Measurements from ENCODE around the gene PRKN.

The PRKN gene

DNA sequence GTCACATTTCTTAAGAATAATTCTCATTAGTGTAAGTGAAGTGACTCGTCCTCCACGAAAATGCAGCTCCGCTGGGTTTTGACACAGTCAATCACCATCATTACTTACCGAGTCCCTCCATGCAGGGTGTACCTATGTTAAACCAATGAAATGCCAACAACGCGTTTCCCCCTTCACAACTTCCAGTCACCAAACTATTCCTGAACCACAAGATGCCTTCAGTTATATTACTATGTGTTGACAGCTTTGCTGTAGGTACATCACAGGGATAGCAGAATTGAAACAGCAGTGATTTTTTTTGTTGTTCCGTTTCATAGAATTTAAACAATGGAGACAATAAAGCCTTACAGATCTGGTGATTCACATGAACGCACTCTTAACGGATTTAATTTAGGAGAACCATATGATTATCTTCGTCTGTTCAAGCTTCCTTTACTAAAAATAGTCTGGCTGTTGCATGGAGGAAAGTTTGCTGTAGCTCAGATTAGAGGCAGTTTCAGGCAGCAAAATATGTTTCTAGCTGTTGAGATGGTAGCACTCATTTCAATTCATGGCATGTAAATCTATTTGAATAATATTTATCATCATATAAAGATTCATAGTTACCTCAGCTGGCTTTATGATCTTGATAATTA is 652.8 kb downstream of the PRKN start:
- no peak overlapping the region for H3K4me3 ChIP-seq (ENCODE audit: low read length in 2 of 2)
- H3K27ac ChIP-seq (ENCODE audit: low read length) = no peak overlapping the region
- no peaks in the 10 kb centered on the region for H3K27me3 ChIP-seq (ENCODE audit: control insufficient read depth in 1 of 2, insufficient read depth in 2 of 2, low read length in 2 of 2)
- no peak overlapping the region for H3K9ac ChIP-seq (ENCODE audit: low read length in 2 of 2)
- H3K9me3 ChIP-seq (ENCODE audit: control insufficient read depth in 2 of 2, low read length in 2 of 2) = peaks cover 0 to 3% of the 10 kb centered on the region in 2 donors
- H3K36me3 ChIP-seq (ENCODE audit: control insufficient read depth in 2 of 2, insufficient read depth in 2 of 2, low read length in 2 of 2) = no peaks in the 10 kb centered on the region
- H3K4me1 ChIP-seq (ENCODE audit: control insufficient read depth, insufficient read depth, low read length) = no peaks in the 10 kb centered on the region

DNA sequence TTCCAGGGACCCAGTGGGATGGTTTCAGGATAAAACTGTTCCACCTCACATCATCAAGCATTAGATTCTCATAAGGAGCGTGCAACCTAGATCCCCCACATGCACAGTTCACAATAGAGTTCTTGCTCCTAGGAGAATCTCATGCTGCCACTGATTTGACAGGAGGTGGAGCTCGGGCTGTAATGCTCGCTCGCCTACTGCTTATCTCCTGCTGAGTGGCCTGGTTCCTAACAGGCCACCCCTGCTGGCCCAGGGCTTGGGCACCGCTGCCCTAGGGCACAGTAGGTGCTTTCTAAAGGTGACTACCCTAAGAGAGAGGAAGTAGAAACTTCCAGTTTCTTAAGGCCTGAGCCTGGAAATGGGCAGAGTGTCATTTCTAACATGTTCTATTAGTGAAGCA is 656.9 kb downstream of the PRKN start:
- Histone ChIP-seq H3K9me3 (ENCODE audit: control insufficient read depth in 2 of 2, low read length in 2 of 2) (peaks cover 3 to 8% of the 10 kb centered on the region in 2 donors), H3K4me1 (ENCODE audit: control insufficient read depth, insufficient read depth, low read length) (no peaks in the 10 kb centered on the region), H3K36me3 (ENCODE audit: control insufficient read depth in 2 of 2, insufficient read depth in 2 of 2, low read length in 2 of 2) (no peaks in the 10 kb centered on the region), H3K27ac (ENCODE audit: low read length) (no peak overlapping the region), H3K4me3 (ENCODE audit: low read length in 2 of 2) (no peak overlapping the region), H3K27me3 (ENCODE audit: control insufficient read depth in 1 of 2, insufficient read depth in 2 of 2, low read length in 2 of 2) (no peaks in the 10 kb centered on the region), H3K9ac (ENCODE audit: low read length in 2 of 2) (no peak overlapping the region)

- Histone ChIP-seq H3K36me3 (ENCODE audit: control insufficient read depth in 2 of 2, insufficient read depth in 2 of 2, low read length in 2 of 2) (no peaks in the 10 kb centered on the region), H3K9me3 (ENCODE audit: control insufficient read depth in 2 of 2, low read length in 2 of 2) (peaks cover 3 to 8% of the 10 kb centered on the region in 2 donors), H3K27ac (ENCODE audit: low read length) (no peak overlapping the region), H3K9ac (ENCODE audit: low read length in 2 of 2) (no peak overlapping the region), H3K4me3 (ENCODE audit: low read length in 2 of 2) (no peak overlapping the region), H3K27me3 (ENCODE audit: control insufficient read depth in 1 of 2, insufficient read depth in 2 of 2, low read length in 2 of 2) (no peaks in the 10 kb centered on the region), H3K4me1 (ENCODE audit: control insufficient read depth, insufficient read depth, low read length) (no peaks in the 10 kb centered on the region)
These were observed 657.6 kb downstream of the PRKN start for GRCh38 chr6:162069995-162070394.

DNA sequence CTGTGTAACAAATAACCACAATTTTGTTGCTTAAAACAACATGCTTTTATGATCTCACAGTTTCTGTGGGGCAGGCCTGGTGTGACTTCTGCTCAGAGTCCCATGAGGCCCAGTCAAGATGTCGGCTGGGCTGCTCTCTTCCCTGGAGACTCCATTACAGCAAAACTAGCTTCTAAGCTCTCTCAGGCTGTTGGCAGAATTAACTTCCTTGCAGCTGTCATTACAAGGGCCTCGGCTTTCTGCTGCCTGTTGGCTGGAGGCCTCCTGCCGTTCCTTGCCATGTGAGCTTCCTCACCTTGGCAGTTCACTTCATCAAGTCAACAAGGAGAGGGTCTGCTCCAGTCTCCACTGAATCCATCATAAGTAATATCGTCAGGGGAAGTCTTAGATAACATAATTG is 659.2 kb downstream of the PRKN start:
- H3K4me1 ChIP-seq (ENCODE audit: control insufficient read depth, insufficient read depth, low read length) = no peaks in the 10 kb centered on the region
- H3K27ac ChIP-seq (ENCODE audit: low read length) = no peak overlapping the region
- H3K9ac ChIP-seq (ENCODE audit: low read length in 2 of 2) = no peak overlapping the region
- H3K36me3 ChIP-seq (ENCODE audit: control insufficient read depth in 2 of 2, insufficient read depth in 2 of 2, low read length in 2 of 2) = no peaks in the 10 kb centered on the region
- no peak overlapping the region for H3K4me3 ChIP-seq (ENCODE audit: low read length in 2 of 2)
- H3K27me3 ChIP-seq (ENCODE audit: control insufficient read depth in 1 of 2, insufficient read depth in 2 of 2, low read length in 2 of 2) = no peaks in the 10 kb centered on the region
- peaks cover 3 to 8% of the 10 kb centered on the region in 2 donors for H3K9me3 ChIP-seq (ENCODE audit: control insufficient read depth in 2 of 2, low read length in 2 of 2)

- Histone ChIP-seq H3K36me3 (ENCODE audit: control insufficient read depth in 2 of 2, insufficient read depth in 2 of 2, low read length in 2 of 2) (no peaks in the 10 kb centered on the region), H3K9ac (ENCODE audit: low read length in 2 of 2) (no peak overlapping the region), H3K9me3 (ENCODE audit: control insufficient read depth in 2 of 2, low read length in 2 of 2) (peaks cover 0 to 8% of the 10 kb centered on the region in 2 donors), H3K4me3 (ENCODE audit: low read length in 2 of 2) (no peak overlapping the region), H3K27me3 (ENCODE audit: control insufficient read depth in 1 of 2, insufficient read depth in 2 of 2, low read length in 2 of 2) (no peaks in the 10 kb centered on the region), H3K27ac (ENCODE audit: low read length) (no peak overlapping the region), H3K4me1 (ENCODE audit: control insufficient read depth, insufficient read depth, low read length) (no peaks in the 10 kb centered on the region)
These were observed 663.9 kb downstream of the PRKN start for GRCh38 chr6:162063666-162064065.

GRCh38 chr6:162058281-162058875 is 669.2 kb downstream of the PRKN start:
- Histone ChIP-seq H3K27ac (ENCODE audit: low read length) (no peak overlapping the region), H3K4me1 (ENCODE audit: control insufficient read depth, insufficient read depth, low read length) (no peaks in the 10 kb centered on the region), H3K36me3 (ENCODE audit: control insufficient read depth in 2 of 2, insufficient read depth in 2 of 2, low read length in 2 of 2) (no peaks in the 10 kb centered on the region), H3K4me3 (ENCODE audit: low read length in 2 of 2) (no peak overlapping the region), H3K9ac (ENCODE audit: low read length in 2 of 2) (no peak overlapping the region), H3K27me3 (ENCODE audit: control insufficient read depth in 1 of 2, insufficient read depth in 2 of 2, low read length in 2 of 2) (no peaks in the 10 kb centered on the region), H3K9me3 (ENCODE audit: control insufficient read depth in 2 of 2, low read length in 2 of 2) (no peaks in the 10 kb centered on the region)

- no peaks in the 10 kb centered on the region for H3K27me3 ChIP-seq (ENCODE audit: control insufficient read depth in 1 of 2, insufficient read depth in 2 of 2, low read length in 2 of 2)
- H3K27ac ChIP-seq (ENCODE audit: low read length) = no peak overlapping the region
- peak overlapping the region; percentile 1 to 9 for H3K4me3 ChIP-seq (ENCODE audit: low read length in 2 of 2)
These were observed 670.8 kb downstream of the PRKN start for GRCh38 chr6:162056745-162057144.

DNA sequence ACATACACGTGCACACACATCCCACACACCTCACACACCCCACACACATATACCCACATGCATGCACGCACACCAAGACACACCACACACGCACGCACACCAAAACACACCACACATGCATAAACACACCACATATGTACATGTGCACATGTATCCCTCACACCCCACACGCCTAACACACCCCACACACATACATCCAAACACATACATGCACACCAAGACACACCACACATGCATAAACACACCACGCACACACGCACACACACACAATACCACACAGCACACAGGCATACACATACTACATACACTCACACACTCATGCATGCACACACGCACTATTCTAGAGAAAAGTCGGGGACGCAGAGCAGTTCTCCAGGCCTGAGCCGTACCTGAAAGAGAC is 671.5 kb downstream of the PRKN start:
- Histone ChIP-seq H3K27me3 (ENCODE audit: control insufficient read depth in 1 of 2, insufficient read depth in 2 of 2, low read length in 2 of 2) (no peaks in the 10 kb centered on the region), H3K4me3 (ENCODE audit: low read length in 2 of 2) (no peak overlapping the region), H3K27ac (ENCODE audit: low read length) (no peak overlapping the region), H3K9ac (ENCODE audit: low read length in 2 of 2) (no peak overlapping the region), H3K4me1 (ENCODE audit: control insufficient read depth, insufficient read depth, low read length) (no peaks in the 10 kb centered on the region), H3K9me3 (ENCODE audit: control insufficient read depth in 2 of 2, low read length in 2 of 2) (no peaks in the 10 kb centered on the region), H3K36me3 (ENCODE audit: control insufficient read depth in 2 of 2, insufficient read depth in 2 of 2, low read length in 2 of 2) (no peaks in the 10 kb centered on the region)

More at GRCh38 chr6:162056745-162057144, 670.8 kb downstream of the PRKN start:
- no peaks in the 10 kb centered on the region for H3K4me1 ChIP-seq (ENCODE audit: control insufficient read depth, insufficient read depth, low read length)
- no peaks in the 10 kb centered on the region for H3K9me3 ChIP-seq (ENCODE audit: control insufficient read depth in 2 of 2, low read length in 2 of 2)
- H3K9ac ChIP-seq (ENCODE audit: low read length in 2 of 2) = no peak overlapping the region
- no peaks in the 10 kb centered on the region for H3K36me3 ChIP-seq (ENCODE audit: control insufficient read depth in 2 of 2, insufficient read depth in 2 of 2, low read length in 2 of 2)

- Histone ChIP-seq H3K27ac (ENCODE audit: low read length) (no peak overlapping the region), H3K36me3 (ENCODE audit: control insufficient read depth in 2 of 2, insufficient read depth in 2 of 2, low read length in 2 of 2) (no peaks in the 10 kb centered on the region), H3K27me3 (ENCODE audit: control insufficient read depth in 1 of 2, insufficient read depth in 2 of 2, low read length in 2 of 2) (no peaks in the 10 kb centered on the region), H3K4me3 (ENCODE audit: low read length in 2 of 2) (no peak overlapping the region), H3K4me1 (ENCODE audit: control insufficient read depth, insufficient read depth, low read length) (no peaks in the 10 kb centered on the region), H3K9me3 (ENCODE audit: control insufficient read depth in 2 of 2, low read length in 2 of 2) (no peaks in the 10 kb centered on the region), H3K9ac (ENCODE audit: low read length in 2 of 2) (no peak overlapping the region)
These were observed 672.2 kb downstream of the PRKN start for GRCh38 chr6:162055365-162055764.

DNA sequence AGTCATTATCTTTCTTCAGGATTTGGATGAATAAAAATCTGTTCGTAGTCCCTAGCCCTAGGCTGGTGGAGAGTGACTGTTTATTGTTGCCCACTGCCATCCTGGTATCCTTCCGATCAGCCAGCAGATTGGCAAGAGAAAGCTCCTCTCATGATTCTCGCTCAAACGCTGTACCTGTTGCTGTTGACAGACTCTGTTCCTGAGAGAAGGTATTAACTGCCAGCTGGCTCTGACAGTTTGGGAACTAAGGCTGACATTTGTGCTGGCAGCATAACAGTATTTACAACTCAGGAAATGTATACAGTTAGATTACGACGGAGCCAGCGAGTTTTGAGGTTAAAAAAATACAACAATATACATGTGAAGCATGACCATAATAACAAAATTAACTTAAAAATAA is 674.5 kb downstream of the PRKN start:
- no peaks in the 10 kb centered on the region for H3K36me3 ChIP-seq (ENCODE audit: control insufficient read depth in 2 of 2, insufficient read depth in 2 of 2, low read length in 2 of 2)
- H3K27me3 ChIP-seq (ENCODE audit: control insufficient read depth in 1 of 2, insufficient read depth in 2 of 2, low read length in 2 of 2) = no peaks in the 10 kb centered on the region
- no peaks in the 10 kb centered on the region for H3K9me3 ChIP-seq (ENCODE audit: control insufficient read depth in 2 of 2, low read length in 2 of 2)
- H3K27ac ChIP-seq (ENCODE audit: low read length) = no peak overlapping the region
- no peaks in the 10 kb centered on the region for H3K4me1 ChIP-seq (ENCODE audit: control insufficient read depth, insufficient read depth, low read length)
- H3K4me3 ChIP-seq (ENCODE audit: low read length in 2 of 2) = no peak overlapping the region
- no peak overlapping the region for H3K9ac ChIP-seq (ENCODE audit: low read length in 2 of 2)

DNA sequence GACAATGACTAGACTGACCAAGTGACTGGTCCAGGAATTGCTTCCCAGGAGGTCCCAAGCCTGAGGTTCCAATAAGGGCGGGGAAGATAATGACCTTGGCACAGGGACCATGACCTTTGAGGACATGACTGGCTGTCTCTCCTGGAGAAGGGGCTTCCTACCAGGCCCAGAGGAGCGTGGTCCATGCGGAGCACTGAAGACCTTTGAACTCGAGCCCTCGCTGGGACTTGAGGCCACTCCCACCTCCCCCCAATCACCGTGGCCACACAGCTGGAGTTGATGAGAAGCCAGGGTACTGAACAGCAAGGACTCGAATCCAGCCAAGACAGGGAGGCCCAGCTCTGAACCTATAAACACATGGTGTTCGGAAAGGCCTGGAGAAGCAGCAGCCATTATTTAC is 677.0 kb downstream of the PRKN start:
- H3K27ac ChIP-seq (ENCODE audit: low read length) = no peak overlapping the region
- H3K4me1 ChIP-seq (ENCODE audit: control insufficient read depth, insufficient read depth, low read length) = no peaks in the 10 kb centered on the region
- H3K36me3 ChIP-seq (ENCODE audit: control insufficient read depth in 2 of 2, insufficient read depth in 2 of 2, low read length in 2 of 2) = no peaks in the 10 kb centered on the region
- H3K27me3 ChIP-seq (ENCODE audit: control insufficient read depth in 1 of 2, insufficient read depth in 2 of 2, low read length in 2 of 2) = no peaks in the 10 kb centered on the region
- H3K9ac ChIP-seq (ENCODE audit: low read length in 2 of 2) = no peak overlapping the region
- H3K4me3 ChIP-seq (ENCODE audit: low read length in 2 of 2) = no peak overlapping the region
- H3K9me3 ChIP-seq (ENCODE audit: control insufficient read depth in 2 of 2, low read length in 2 of 2) = no peaks in the 10 kb centered on the region
